ENCODE measurements around the gene CNTN5.

DNA sequence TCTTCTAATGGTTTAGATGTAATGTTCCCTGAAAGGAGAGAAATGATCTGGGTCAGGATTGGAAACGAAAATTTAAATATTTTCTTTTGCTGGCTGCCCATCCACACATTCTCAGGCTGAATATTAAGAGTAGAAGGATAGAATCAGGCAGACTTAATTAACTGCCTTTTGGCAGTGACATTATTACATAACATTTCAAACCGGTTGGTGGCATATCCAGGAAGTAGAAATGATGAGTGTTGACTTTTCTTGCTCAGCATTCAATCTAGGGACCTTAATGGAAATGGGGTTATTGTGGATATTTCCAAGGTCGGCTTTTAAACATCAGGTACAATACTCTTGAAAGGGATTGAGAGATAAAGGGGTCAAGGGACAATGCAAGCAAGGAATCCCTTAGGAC lies 989.0 kb downstream of the CNTN5 start:
- TF ChIP-seq, protein P1, sequence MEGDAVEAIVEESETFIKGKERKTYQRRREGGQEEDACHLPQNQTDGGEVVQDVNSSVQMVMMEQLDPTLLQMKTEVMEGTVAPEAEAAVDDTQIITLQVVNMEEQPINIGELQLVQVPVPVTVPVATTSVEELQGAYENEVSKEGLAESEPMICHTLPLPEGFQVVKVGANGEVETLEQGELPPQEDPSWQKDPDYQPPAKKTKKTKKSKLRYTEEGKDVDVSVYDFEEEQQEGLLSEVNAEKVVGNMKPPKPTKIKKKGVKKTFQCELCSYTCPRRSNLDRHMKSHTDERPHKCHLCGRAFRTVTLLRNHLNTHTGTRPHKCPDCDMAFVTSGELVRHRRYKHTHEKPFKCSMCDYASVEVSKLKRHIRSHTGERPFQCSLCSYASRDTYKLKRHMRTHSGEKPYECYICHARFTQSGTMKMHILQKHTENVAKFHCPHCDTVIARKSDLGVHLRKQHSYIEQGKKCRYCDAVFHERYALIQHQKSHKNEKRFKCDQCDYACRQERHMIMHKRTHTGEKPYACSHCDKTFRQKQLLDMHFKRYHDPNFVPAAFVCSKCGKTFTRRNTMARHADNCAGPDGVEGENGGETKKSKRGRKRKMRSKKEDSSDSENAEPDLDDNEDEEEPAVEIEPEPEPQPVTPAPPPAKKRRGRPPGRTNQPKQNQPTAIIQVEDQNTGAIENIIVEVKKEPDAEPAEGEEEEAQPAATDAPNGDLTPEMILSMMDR (IDR thresholded peaks at IDR 0.05): no peak
- TF ChIP-seq EZH2 (IDR thresholded peaks at IDR 0.05; ENCODE audit: borderline replicate concordance, insufficient read depth, low read depth, low read length, poor library complexity, severe bottlenecking): no peak

Measured in B cell (primary cell).